Hepatocyte (in vitro differentiated cells): ENCODE measurements around the gene WSCD1. TPM values are rescaled to one million over a fixed set of nuclear protein-coding genes. Genes with fewer than 3 reads are reported as not detected.

Experiments
- DNase-seq: peaks from one replicate; pipeline ENCODE4 v3.0.0-alpha.2; 2016; ENCODE audit warnings: low spot score
- H2AFZ ChIP-seq: fragments of 200-600 bp; sonication (generic); 2 replicates; pipeline ENCODE4 v1.6.0; 2016; ENCODE audit warnings: antibody characterized with exemption, mild to moderate bottlenecking
- H3K27ac ChIP-seq: fragments of 200-600 bp; sonication (generic); 2 replicates; pipeline ENCODE4 v1.5.1; 2016; ENCODE audit warnings: mild to moderate bottlenecking
- H3K27me3 ChIP-seq: fragments of 200-600 bp; sonication (generic); 2 replicates; pipeline ENCODE4 v1.6.1; 2016
- H3K36me3 ChIP-seq: fragments of 200-600 bp; sonication (generic); replicated peaks from 2 replicates; pipeline ENCODE4 v1.5.1; 2016; ENCODE audit warnings: low read depth; ENCODE audit not compliant: insufficient read depth
- H3K4me1 ChIP-seq: fragments of 200-600 bp; sonication (generic); 2 replicates; pipeline ENCODE4 v1.5.1; 2016; ENCODE audit warnings: mild to moderate bottlenecking, moderate library complexity; ENCODE audit not compliant: insufficient read depth
- H3K4me2 ChIP-seq: fragments of 200-600 bp; sonication (generic); 2 replicates; pipeline ENCODE4 v1.6.0; 2016
- H3K4me3 ChIP-seq: fragments of 200-600 bp; sonication (generic); 2 replicates; pipeline ENCODE4 v1.5.1; 2016; ENCODE audit warnings: mild to moderate bottlenecking
- H3K79me2 ChIP-seq: fragments of 200-600 bp; sonication (generic); 2 replicates; pipeline ENCODE4 v1.6.0; 2017; ENCODE audit warnings: mild to moderate bottlenecking
- H3K9me2 ChIP-seq: fragments of 200-600 bp; sonication (generic); replicated peaks from 2 replicates; pipeline ENCODE4 v1.6.0; 2017; ENCODE audit warnings: mild to moderate bottlenecking; ENCODE audit not compliant: insufficient read depth
- H3K9me3 ChIP-seq: fragments of 200-600 bp; sonication (generic); 2 replicates; pipeline ENCODE4 v1.5.1; 2016; ENCODE audit warnings: low read depth, mild to moderate bottlenecking
- H4K20me1 ChIP-seq: fragments of 200-600 bp; sonication (generic); 2 replicates; pipeline ENCODE4 v1.6.0; 2016; ENCODE audit warnings: mild to moderate bottlenecking; ENCODE audit not compliant: insufficient read depth, poor library complexity, severe bottlenecking
- EZH2 ChIP-seq: fragments of 200-600 bp; sonication (generic); IDR thresholded peaks from 2 replicates; pipeline ENCODE4 v1.6.1; 2016; ENCODE audit warnings: antibody characterized with exemption, mild to moderate bottlenecking, borderline replicate concordance
- EZH2phosphoT487 ChIP-seq: fragments of 200-600 bp; sonication (generic); IDR thresholded peaks from one replicate; pipeline ENCODE4 v1.6.1; 2018; ENCODE audit warnings: antibody characterized with exemption, mild to moderate bottlenecking, low read depth, moderate library complexity; ENCODE audit not compliant: unreplicated experiment, severe bottlenecking
- WGBS: methylation state at CpG from one replicate; pipeline ENCODE4 v1.1.6; 2016; ENCODE audit warnings: low lambda C conversion rate; ENCODE audit errors: missing lambda C conversion rate; 5-methylcytosine and 5-hydroxymethylcytosine counted together
- polyA plus RNA-seq: library from polyadenylated mRNA; unstranded; fragments of >200 nt; fragmentation: Nextera tagmentation; extraction: Ambion mirVana; gene quantifications from 2 replicates; pipeline ENCODE4 v1.2.1, GENCODE V29; 2016
- total RNA-seq: library from RNA; depleted of rRNA; stranded (reverse); fragments of >200 nt; gene quantifications from 2 replicates; pipeline ENCODE4 v1.2.3, GENCODE V29; 2014
- TF ChIP-seq, protein P1 (sequence below): fragments of 200-600 bp; sonication (generic); IDR thresholded peaks from 2 replicates; pipeline ENCODE4 v1.5.1; 2016; ENCODE audit warnings: antibody characterized with exemption, mild to moderate bottlenecking; ENCODE audit not compliant: poor library complexity

WSCD1 gene
- total and polyA plus RNA-seq, 2 experiments from 2014 or later, result 1.5 to 4.4 TPM

GRCh38 chr17:6096201-6097004, 26.2 kb downstream of the WSCD1 start:
- Histone ChIP-seq H4K20me1 (no peaks in the 10 kb centered on the region), H3K27me3 (peaks cover 3% of the 10 kb centered on the region), H3K4me3 (no peak overlapping the region), H3K79me2 (no peaks in the 10 kb centered on the region), H3K36me3 (no peaks in the 10 kb centered on the region), H3K4me2 (no peak overlapping the region), H3K4me1 (no peaks in the 10 kb centered on the region), H3K9me3 (no peaks in the 10 kb centered on the region), H3K9me2 (no peaks in the 10 kb centered on the region), H3K27ac (no peak overlapping the region), H2AFZ (no peak overlapping the region)
- no peak for DNase-seq
- TF ChIP-seq, protein P1, sequence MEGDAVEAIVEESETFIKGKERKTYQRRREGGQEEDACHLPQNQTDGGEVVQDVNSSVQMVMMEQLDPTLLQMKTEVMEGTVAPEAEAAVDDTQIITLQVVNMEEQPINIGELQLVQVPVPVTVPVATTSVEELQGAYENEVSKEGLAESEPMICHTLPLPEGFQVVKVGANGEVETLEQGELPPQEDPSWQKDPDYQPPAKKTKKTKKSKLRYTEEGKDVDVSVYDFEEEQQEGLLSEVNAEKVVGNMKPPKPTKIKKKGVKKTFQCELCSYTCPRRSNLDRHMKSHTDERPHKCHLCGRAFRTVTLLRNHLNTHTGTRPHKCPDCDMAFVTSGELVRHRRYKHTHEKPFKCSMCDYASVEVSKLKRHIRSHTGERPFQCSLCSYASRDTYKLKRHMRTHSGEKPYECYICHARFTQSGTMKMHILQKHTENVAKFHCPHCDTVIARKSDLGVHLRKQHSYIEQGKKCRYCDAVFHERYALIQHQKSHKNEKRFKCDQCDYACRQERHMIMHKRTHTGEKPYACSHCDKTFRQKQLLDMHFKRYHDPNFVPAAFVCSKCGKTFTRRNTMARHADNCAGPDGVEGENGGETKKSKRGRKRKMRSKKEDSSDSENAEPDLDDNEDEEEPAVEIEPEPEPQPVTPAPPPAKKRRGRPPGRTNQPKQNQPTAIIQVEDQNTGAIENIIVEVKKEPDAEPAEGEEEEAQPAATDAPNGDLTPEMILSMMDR, result no peak
- TF ChIP-seq EZH2phosphoT487, result no peak
- no peak for TF ChIP-seq EZH2
- 89% methylated on average over 13 of the region's 13 CpGs for WGBS

GRCh38 chr17:6097005-6097279, 26.8 kb downstream of the WSCD1 start:
- Histone ChIP-seq H4K20me1 (no peaks in the 10 kb centered on the region), H3K4me1 (no peaks in the 10 kb centered on the region), H3K27ac (no peak overlapping the region), H3K79me2 (no peaks in the 10 kb centered on the region), H3K9me3 (no peaks in the 10 kb centered on the region), H3K36me3 (no peaks in the 10 kb centered on the region), H3K27me3 (peaks cover 8% of the 10 kb centered on the region), H2AFZ (no peak overlapping the region), H3K9me2 (no peaks in the 10 kb centered on the region), H3K4me3 (no peak overlapping the region), H3K4me2 (no peak overlapping the region)
- TF ChIP-seq, protein P1, result no peak
- TF ChIP-seq EZH2, result no peak
- no peak for TF ChIP-seq EZH2phosphoT487
- 86% methylated on average over 10 of the region's 10 CpGs for WGBS
- DNase-seq, result no peak

DNA sequence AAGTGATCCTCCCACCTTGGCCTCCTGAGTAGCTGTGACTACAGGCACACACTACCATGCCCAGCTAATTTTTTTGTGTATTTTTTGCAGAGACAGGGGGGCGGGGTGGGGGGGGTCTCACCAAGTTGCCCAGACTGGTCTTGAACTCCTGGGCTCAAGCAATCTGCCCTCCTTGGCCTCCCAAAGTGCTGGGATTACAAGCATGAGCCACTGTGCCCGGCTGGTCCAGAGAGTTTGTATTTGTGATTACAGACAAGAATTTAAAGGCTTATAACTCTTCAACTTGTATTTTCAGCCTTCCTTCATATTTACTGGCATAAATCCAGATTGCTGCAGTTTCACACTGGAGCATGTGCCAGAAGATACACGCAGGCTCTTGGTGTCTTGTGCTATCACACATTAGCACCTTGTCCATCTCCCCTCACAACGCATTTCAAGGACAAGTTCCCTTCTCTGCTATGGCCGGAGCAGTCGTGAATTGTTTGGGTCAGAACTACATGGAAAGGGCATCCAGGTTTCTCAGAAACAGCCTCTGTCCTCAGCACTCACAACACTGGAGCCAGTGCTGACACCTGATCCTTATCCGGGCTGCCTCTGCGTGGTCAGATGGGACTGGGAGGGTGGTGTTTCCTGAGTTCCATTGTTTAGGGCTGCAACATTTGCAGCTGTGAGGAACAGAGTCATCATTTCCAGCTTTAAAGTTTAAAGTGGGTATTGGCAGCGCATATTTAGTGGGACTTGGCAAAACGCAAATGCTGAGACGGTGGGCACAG, 28.1 kb downstream of the WSCD1 start:
- H3K9me2 ChIP-seq, result no peaks in the 10 kb centered on the region
- H3K79me2 ChIP-seq, result no peaks in the 10 kb centered on the region
- TF ChIP-seq, protein P1, result no peak
- TF ChIP-seq EZH2phosphoT487 (no peak), EZH2 (no peak)
- no peak overlapping the region for H3K4me2 ChIP-seq
- H2AFZ ChIP-seq, result no peak overlapping the region
- H3K9me3 ChIP-seq, result no peaks in the 10 kb centered on the region
- WGBS, result 55% methylated on average over 11 of the region's 11 CpGs
- H3K4me3 ChIP-seq, result no peak overlapping the region
- H3K4me1 ChIP-seq, result no peaks in the 10 kb centered on the region
- no peak overlapping the region for H3K27ac ChIP-seq
- no peak for DNase-seq
- no peaks in the 10 kb centered on the region for H3K36me3 ChIP-seq
- no peaks in the 10 kb centered on the region for H4K20me1 ChIP-seq
- peaks cover 12% of the 10 kb centered on the region for H3K27me3 ChIP-seq
